Prostate gland (tissue), 2 donors: ENCODE results near the gene CD82. TPM values are rescaled to one million over a fixed set of nuclear protein-coding genes. Genes with fewer than 3 reads are reported as not detected.
A peak's percentile ranks its signal among the peaks of the same experiment; 100 is the strongest.

Experiments
- DNase-seq: peaks from one replicate; pipeline ENCODE4 v3.0.0-alpha.2; 2019; ENCODE audit warnings: low spot score
- H3K27ac ChIP-seq, 2 donors: fragments of 200-600 bp; sonication (generic); 2 replicates each; pipeline ENCODE4 v1.5.1; 2017 to 2019
- H3K27me3 ChIP-seq: fragments of 200-600 bp; sonication (generic); replicated peaks from 2 replicates; pipeline ENCODE4 v1.5.1; 2019; ENCODE audit not compliant: insufficient read depth
- H3K36me3 ChIP-seq, 2 donors: fragments of 200-600 bp; sonication (generic); 1 replicate in 1 of 2; 2 replicates in 1 of 2; pipeline versions ENCODE4 v1.5.1 to v1.8.1; 2017 to 2019
- H3K4me1 ChIP-seq: fragments of 200-600 bp; sonication (generic); replicated peaks from 2 replicates; pipeline ENCODE4 v1.5.1; 2019
- H3K4me3 ChIP-seq, 2 donors: fragments of 200-600 bp; sonication (generic); 2 replicates each; pipeline ENCODE4 v1.5.1; 2017 to 2019
- H3K9me3 ChIP-seq: fragments of 200-600 bp; sonication (generic); 2 replicates; pipeline ENCODE4 v1.5.1; 2017
- POLR2A ChIP-seq: fragments of 450-650 bp; IDR thresholded peaks from one replicate; pipeline ENCODE4 v1.6.1; 2016; ENCODE audit warnings: antibody characterized with exemption, mild to moderate bottlenecking
- POLR2AphosphoS5 ChIP-seq: sonication (generic); formaldehyde crosslinking; IDR thresholded peaks from one replicate; pipeline ENCODE4 v1.6.1; 2017; ENCODE audit warnings: antibody characterized with exemption
- WGBS: methylation state at CpG from one replicate; pipeline ENCODE4 v1.1.5; 2018; 5-methylcytosine and 5-hydroxymethylcytosine counted together
- intact Hi-C: fragments of 100-400 bp; cut with DNase I; formaldehyde crosslinking; loops from one replicate; pipeline ENCODE4 v1.14.2; 2022
- total RNA-seq, 2 donors: library from RNA; depleted of rRNA; stranded (reverse); fragments of >200 nt; gene quantifications; one replicate each; pipeline ENCODE4 v1.1.0, GENCODE V29; 2016
- TF ChIP-seq, protein P1 (sequence below), 4 experiments: fragments of 200-600 bp in 2 of 4; fragments of 450-650 bp in 2 of 4; sonication (generic) in 2 of 4; IDR thresholded peaks; 1 replicate in 3 of 4; 2 replicates in 1 of 4; pipeline ENCODE4 v1.5.1; 2016 to 2019; ENCODE audit warnings: antibody characterized with exemption in 4 of 4, mild to moderate bottlenecking in 2 of 4, moderate library complexity in 2 of 4

CD82 gene
- total RNA-seq, 2 donors from 2014 or later, result 35.1 to 54.6 TPM

GRCh38 chr11:44561964-44562734 lies 3.3 kb upstream of the CD82 start:
- WGBS, result 95% methylated on average over 8 of the region's 8 CpGs
- H3K27ac ChIP-seq, result no peak overlapping the region
- no peaks in the 10 kb centered on the region for H3K36me3 ChIP-seq
- H3K4me3 ChIP-seq, result no peak overlapping the region
- no peaks in the 10 kb centered on the region for H3K9me3 ChIP-seq
- no peaks in the 10 kb centered on the region for H3K27me3 ChIP-seq
- intact Hi-C loops, result loop anchor here (10.0 kb wide), 1 partner anchor 163 kb away; the partner anchor contains the start of gene TSPAN18
- no peak for DNase-seq
- no peak for TF ChIP-seq POLR2AphosphoS5
- TF ChIP-seq POLR2A, result no peak
- TF ChIP-seq, protein P1, sequence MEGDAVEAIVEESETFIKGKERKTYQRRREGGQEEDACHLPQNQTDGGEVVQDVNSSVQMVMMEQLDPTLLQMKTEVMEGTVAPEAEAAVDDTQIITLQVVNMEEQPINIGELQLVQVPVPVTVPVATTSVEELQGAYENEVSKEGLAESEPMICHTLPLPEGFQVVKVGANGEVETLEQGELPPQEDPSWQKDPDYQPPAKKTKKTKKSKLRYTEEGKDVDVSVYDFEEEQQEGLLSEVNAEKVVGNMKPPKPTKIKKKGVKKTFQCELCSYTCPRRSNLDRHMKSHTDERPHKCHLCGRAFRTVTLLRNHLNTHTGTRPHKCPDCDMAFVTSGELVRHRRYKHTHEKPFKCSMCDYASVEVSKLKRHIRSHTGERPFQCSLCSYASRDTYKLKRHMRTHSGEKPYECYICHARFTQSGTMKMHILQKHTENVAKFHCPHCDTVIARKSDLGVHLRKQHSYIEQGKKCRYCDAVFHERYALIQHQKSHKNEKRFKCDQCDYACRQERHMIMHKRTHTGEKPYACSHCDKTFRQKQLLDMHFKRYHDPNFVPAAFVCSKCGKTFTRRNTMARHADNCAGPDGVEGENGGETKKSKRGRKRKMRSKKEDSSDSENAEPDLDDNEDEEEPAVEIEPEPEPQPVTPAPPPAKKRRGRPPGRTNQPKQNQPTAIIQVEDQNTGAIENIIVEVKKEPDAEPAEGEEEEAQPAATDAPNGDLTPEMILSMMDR (IDR thresholded peaks at IDR 0.05), result no peak
- peaks cover 8% of the 10 kb centered on the region for H3K4me1 ChIP-seq

DNA sequence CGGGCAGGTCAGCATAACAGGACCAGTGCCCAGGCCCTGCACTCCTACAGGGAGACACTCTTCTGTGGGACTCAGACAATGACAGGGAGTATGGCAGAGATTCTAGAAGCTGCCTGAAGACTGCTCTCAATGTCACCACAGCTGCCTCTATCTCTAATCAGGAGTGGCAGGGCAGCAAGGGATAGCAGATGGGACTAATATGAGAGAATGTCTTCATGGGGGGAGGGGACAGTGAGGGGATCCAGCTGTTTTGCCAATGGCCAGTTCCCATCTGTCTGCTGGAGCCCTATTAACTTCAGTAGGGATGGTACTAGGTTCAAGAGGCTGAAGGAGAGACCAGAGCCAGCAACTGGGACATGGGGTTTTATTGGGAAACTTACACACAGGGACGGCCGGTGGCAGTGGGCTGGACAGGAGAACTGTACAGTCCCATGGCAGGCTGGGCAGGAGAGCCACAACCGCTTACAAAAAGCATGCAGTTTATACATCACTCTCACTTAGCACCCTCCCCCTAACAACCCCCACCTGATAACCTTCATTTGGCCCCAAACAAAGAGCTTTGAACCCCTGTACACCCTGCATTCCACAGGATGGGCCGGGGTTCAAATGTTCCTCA lies 2.5 kb upstream of the CD82 start:
- no peaks in the 10 kb centered on the region for H3K36me3 ChIP-seq
- peaks cover 8% of the 10 kb centered on the region for H3K4me1 ChIP-seq
- TF ChIP-seq POLR2A, result no peak
- TF ChIP-seq, protein P1 (IDR thresholded peaks at IDR 0.05), result no peak
- TF ChIP-seq POLR2AphosphoS5, result no peak
- intact Hi-C loops, result loop anchor here (10.0 kb wide), 1 partner anchor 162 kb away; the partner anchor contains the start of gene TSPAN18
- no peak for DNase-seq
- peak overlapping the region; percentile 96 to 99 for H3K27ac ChIP-seq
- H3K9me3 ChIP-seq, result no peaks in the 10 kb centered on the region
- H3K27me3 ChIP-seq, result no peaks in the 10 kb centered on the region
- H3K4me3 ChIP-seq, result no peak overlapping the region
- WGBS, result 83% methylated on average over 5 of the region's 5 CpGs

GRCh38 chr11:44563711-44564110 lies 1.8 kb upstream of the CD82 start:
- Histone ChIP-seq H3K4me1 (peaks cover 8% of the 10 kb centered on the region), H3K9me3 (no peaks in the 10 kb centered on the region), H3K27me3 (no peaks in the 10 kb centered on the region), H3K27ac (peak overlapping the region; percentile 96 to 99), H3K36me3 (no peaks in the 10 kb centered on the region), H3K4me3 (no peak overlapping the region)
- 51% methylated on average over 6 of the region's 6 CpGs for WGBS
- DNase-seq, result no peak
- TF ChIP-seq POLR2A, result no peak
- TF ChIP-seq, protein P1 (IDR thresholded peaks at IDR 0.05), result no peak
- TF ChIP-seq POLR2AphosphoS5, result no peak
- intact Hi-C loops, result loop anchor here (2.0 to 10.0 kb wide), 2 partner anchors 29 to 161 kb away; partner anchors contain the start of gene TSPAN18

- peak overlapping the region; percentile 96 to 99 for H3K27ac ChIP-seq
- H3K27me3 ChIP-seq, result no peaks in the 10 kb centered on the region
- peak overlapping the region in 1 of 2 donors; percentile 51 for H3K4me3 ChIP-seq
- intact Hi-C loops, result loop anchor here (2.0 to 10.0 kb wide), 2 partner anchors 29 to 161 kb away; partner anchors contain the start of gene TSPAN18
- WGBS, result 22% methylated on average over 7 of the region's 7 CpGs
- no peaks in the 10 kb centered on the region for H3K9me3 ChIP-seq
- H3K4me1 ChIP-seq, result peaks cover 8% of the 10 kb centered on the region
- TF ChIP-seq POLR2AphosphoS5 (no peak), POLR2A (no peak)
- TF ChIP-seq, protein P1 (IDR thresholded peaks at IDR 0.05), result no peak
- peak; percentile 64 for DNase-seq
- H3K36me3 ChIP-seq, result no peaks in the 10 kb centered on the region
Measured at GRCh38 chr11:44564166-44564565, 1.3 kb upstream of the CD82 start.
